ENCODE measurements around the gene GPR183.

Gene GPR183

GRCh38 chr13:99298056-99298455, 9.1 kb downstream of the GPR183 start:
- no peak for DNase-seq (ENCODE audit: extremely low spot score, insufficient read length, low read depth)
- FAIRE-seq: peak; percentile 62

GRCh38 chr13:99297331-99297730, 9.9 kb downstream of the GPR183 start:
- peak; percentile 70 for FAIRE-seq
- DNase-seq (ENCODE audit: extremely low spot score, insufficient read length, low read depth): no peak

GRCh38 chr13:99296398-99296797, 10.8 kb downstream of the GPR183 start:
- FAIRE-seq: peak; percentile 89
- DNase-seq (ENCODE audit: extremely low spot score, insufficient read length, low read depth): no peak

- DNase-seq (ENCODE audit: extremely low spot score, insufficient read length, low read depth) (no peak), FAIRE-seq (peak; percentile 68)
Measured at GRCh38 chr13:99295488-99296252, 11.5 kb downstream of the GPR183 start.

- DNase-seq (ENCODE audit: extremely low spot score, insufficient read length, low read depth): no peak
- no peak for FAIRE-seq
Measured at GRCh38 chr13:99294958-99295357, 12.2 kb downstream of the GPR183 start.

GRCh38 chr13:99294198-99294597, 13.0 kb downstream of the GPR183 start:
- no peak for FAIRE-seq
- no peak for DNase-seq (ENCODE audit: extremely low spot score, insufficient read length, low read depth)

- FAIRE-seq (no peak), DNase-seq (ENCODE audit: extremely low spot score, insufficient read length, low read depth) (no peak)
Measured at GRCh38 chr13:99293178-99293577, 14.0 kb downstream of the GPR183 start.

- DNase-seq (ENCODE audit: extremely low spot score, insufficient read length, low read depth): no peak
- no peak for FAIRE-seq
Measured at GRCh38 chr13:99290894-99291293, 16.3 kb downstream of the GPR183 start.

GRCh38 chr13:99289674-99290337, 17.4 kb downstream of the GPR183 start:
- no peak for FAIRE-seq
- no peak for DNase-seq (ENCODE audit: extremely low spot score, insufficient read length, low read depth)

GRCh38 chr13:99289271-99289670, 17.9 kb downstream of the GPR183 start:
- no peak for FAIRE-seq
- DNase-seq (ENCODE audit: extremely low spot score, insufficient read length, low read depth): no peak

GRCh38 chr13:99288089-99288488, 19.1 kb downstream of the GPR183 start:
- DNase-seq (ENCODE audit: extremely low spot score, insufficient read length, low read depth): peak; percentile 35
- FAIRE-seq: peak; percentile 95

- no peak for DNase-seq (ENCODE audit: extremely low spot score, insufficient read length, low read depth)
- peak; percentile 35 for FAIRE-seq
Measured at GRCh38 chr13:99287551-99287950, 19.6 kb downstream of the GPR183 start.

- no peak for FAIRE-seq
- no peak for DNase-seq (ENCODE audit: extremely low spot score, insufficient read length, low read depth)
Measured at GRCh38 chr13:99285432-99286182, 21.6 kb downstream of the GPR183 start.

- DNase-seq (ENCODE audit: extremely low spot score, insufficient read length, low read depth): no peak
Measured at GRCh38 chr13:99282264-99283231, 24.7 kb downstream of the GPR183 start.

GRCh38 chr13:99281811-99282263, 25.4 kb downstream of the GPR183 start:
- DNase-seq (ENCODE audit: extremely low spot score, insufficient read length, low read depth): no peak
- peak; percentile 91 for FAIRE-seq

More at GRCh38 chr13:99282264-99283231, 24.7 kb downstream of the GPR183 start:
- no peak for FAIRE-seq

- no peak for DNase-seq (ENCODE audit: extremely low spot score, insufficient read length, low read depth)
- FAIRE-seq: peak; percentile 66
Measured at GRCh38 chr13:99280166-99280565, 27.0 kb downstream of the GPR183 start.

GRCh38 chr13:99279637-99280036, 27.6 kb downstream of the GPR183 start:
- FAIRE-seq (peak; percentile 24), DNase-seq (ENCODE audit: extremely low spot score, insufficient read length, low read depth) (no peak)

- peak; percentile 47 for FAIRE-seq
Measured at GRCh38 chr13:99278843-99279242, 28.4 kb downstream of the GPR183 start.

GRCh38 chr13:99278200-99278599, 29.0 kb downstream of the GPR183 start:
- DNase-seq (ENCODE audit: extremely low spot score, insufficient read length, low read depth) (no peak), FAIRE-seq (peak; percentile 69)

More at GRCh38 chr13:99278843-99279242, 28.4 kb downstream of the GPR183 start:
- DNase-seq (ENCODE audit: extremely low spot score, insufficient read length, low read depth): no peak
